ENCODE data around the gene TET3. TPM values are rescaled to one million over a fixed set of nuclear protein-coding genes. Genes with fewer than 3 reads are reported as not detected.
A peak's percentile ranks its signal among the peaks of the same experiment; 100 is the strongest.

TET3 gene
- total RNA-seq, 4 donors from 2014 or later = 52.8 to 54.8 (median 54.1) TPM

GRCh38 chr2:73968357-73968937 is 16.3 kb upstream of the TET3 start:
- H3K4me3 ChIP-seq (ENCODE audit: low read depth, poor library complexity, severe bottlenecking) = no peak overlapping the region
- DNase-seq (ENCODE audit: low spot score in 2 of 2) = no peak
- whole genome bisulfite sequencing, 2 donors = 93 to 94% methylated on average over 8 of the region's 8 CpGs
- intact Hi-C loops (cut with DNase I; ENCODE audit: low total_unique reads) = no loop called here
- TF ChIP-seq POLR2A (IDR thresholded peaks at IDR 0.05) = no peak
- no peak for TF ChIP-seq CTCF (IDR thresholded peaks at IDR 0.05)

- H3K4me3 ChIP-seq (ENCODE audit: low read depth, poor library complexity, severe bottlenecking) = no peak overlapping the region
- DNase-seq (ENCODE audit: low spot score in 2 of 2) = no peak
- TF ChIP-seq CTCF (IDR thresholded peaks at IDR 0.05) (no peak), POLR2A (IDR thresholded peaks at IDR 0.05) (no peak)
- intact Hi-C loops (cut with DNase I; ENCODE audit: low total_unique reads) = no loop called here
- 88 to 92% methylated on average over 4 of the region's 4 CpGs for WGBS, 2 donors
Observed at GRCh38 chr2:73969356-73969755, 15.4 kb upstream of the TET3 start.

DNA sequence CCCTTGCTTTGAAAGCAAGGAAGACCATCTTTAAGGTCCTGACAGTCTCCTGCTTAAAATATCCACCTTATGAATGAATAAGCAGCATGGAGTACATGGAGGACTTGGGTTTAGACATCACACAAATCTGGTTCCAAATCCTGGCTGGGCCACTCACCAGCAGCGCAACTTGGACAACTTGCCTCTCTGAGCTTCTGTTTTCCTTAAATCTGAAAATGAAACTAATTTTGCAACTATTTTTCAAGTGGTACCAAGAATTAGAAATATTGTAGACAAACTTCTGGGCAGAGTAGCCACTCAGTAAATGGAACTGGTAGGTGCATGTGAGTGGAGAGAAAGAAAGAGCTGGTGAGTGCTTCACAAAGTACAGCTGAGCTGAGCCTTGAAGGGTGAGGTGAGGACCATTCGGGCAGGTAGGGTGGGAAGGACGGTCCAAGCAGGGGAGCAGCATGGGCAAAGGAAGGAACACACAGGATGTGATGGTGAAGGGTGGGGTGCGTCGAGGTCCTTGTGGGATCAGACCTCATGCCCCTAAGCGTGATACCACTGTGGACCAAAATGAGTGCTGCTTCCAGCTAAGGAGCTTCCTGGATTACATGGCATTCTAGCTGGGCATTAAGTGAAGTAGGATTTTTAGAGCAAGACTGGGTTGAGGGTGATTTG is 14.4 kb upstream of the TET3 start:
- 85 to 90% methylated on average over 6 of the region's 6 CpGs for WGBS, 2 donors
- H3K4me3 ChIP-seq (ENCODE audit: low read depth, poor library complexity, severe bottlenecking) = no peak overlapping the region

DNA sequence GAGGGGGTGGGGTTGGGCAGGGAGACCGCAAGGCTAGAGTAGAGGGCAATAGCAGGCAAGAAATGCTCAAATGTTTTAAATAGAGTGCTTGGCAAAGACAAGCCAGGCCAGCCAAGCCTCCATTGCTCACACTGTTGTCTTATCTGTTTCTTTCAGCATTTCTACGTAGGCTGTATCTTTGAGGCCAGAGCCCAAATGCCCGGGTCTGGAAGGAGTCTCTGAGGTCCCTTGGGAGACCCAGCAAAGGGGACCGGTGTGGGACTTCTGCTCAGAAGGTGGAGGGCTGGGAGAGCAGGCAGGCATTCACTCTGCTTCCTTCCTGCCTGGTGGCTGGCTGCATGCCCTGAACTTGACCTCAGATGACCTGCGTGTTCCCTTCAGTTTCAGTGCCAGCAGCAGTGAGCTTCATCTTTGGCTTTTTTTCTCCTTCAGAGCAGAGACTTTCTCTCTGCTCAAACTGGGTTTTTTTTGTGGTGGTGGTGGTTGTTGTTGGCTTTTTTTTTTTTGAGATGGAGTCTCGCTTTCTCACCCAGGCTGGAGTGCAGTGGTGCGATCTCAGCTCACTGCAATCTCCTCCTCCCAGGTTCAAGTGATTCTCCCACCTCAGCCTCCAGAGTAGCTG is 13.7 kb upstream of the TET3 start:
- DNase-seq (ENCODE audit: low spot score in 2 of 2) = peak; percentile 71 to 93
- WGBS, 2 donors = 41 to 43% methylated on average over 7 of the region's 7 CpGs
- H3K4me3 ChIP-seq (ENCODE audit: low read depth, poor library complexity, severe bottlenecking) = no peak overlapping the region
- intact Hi-C loops (cut with DNase I; ENCODE audit: low total_unique reads) = no loop called here
- no peak for TF ChIP-seq CTCF (IDR thresholded peaks at IDR 0.05)
- TF ChIP-seq POLR2A (IDR thresholded peaks at IDR 0.05) = no peak

More for the DNA sequence above, 14.4 kb upstream of the TET3 start:
- DNase-seq (ENCODE audit: low spot score in 2 of 2) = no peak
- intact Hi-C loops (cut with DNase I; ENCODE audit: low total_unique reads) = no loop called here
- TF ChIP-seq CTCF (IDR thresholded peaks at IDR 0.05) = no peak
- TF ChIP-seq POLR2A (IDR thresholded peaks at IDR 0.05) = no peak

- WGBS, 2 donors = 58 to 63% methylated on average over 3 of the region's 3 CpGs
- no peak for DNase-seq (ENCODE audit: low spot score in 2 of 2)
- TF ChIP-seq POLR2A (IDR thresholded peaks at IDR 0.05) (no peak), CTCF (IDR thresholded peaks at IDR 0.05) (no peak)
- H3K4me3 ChIP-seq (ENCODE audit: low read depth, poor library complexity, severe bottlenecking) = no peak overlapping the region
- intact Hi-C loops (cut with DNase I; ENCODE audit: low total_unique reads) = no loop called here
Observed at GRCh38 chr2:73971722-73972121, 13.0 kb upstream of the TET3 start.

All from lower leg skin (tissue), 4 donors.